Measurements from ENCODE around the gene PHLDB3.
"Not testable (repeated sequence)": the region's sequence is repeated elsewhere in the genome, so short reads cannot be mapped to it uniquely, and the experiment has no call there.

Gene PHLDB3

GRCh38 chr19:43444091-43444490 is 60.5 kb downstream of the PHLDB3 start:
- H3K9ac ChIP-seq (ENCODE audit: low read length); H3K4ac ChIP-seq (ENCODE audit: low read depth, low read length); H4K8ac ChIP-seq (ENCODE audit: low read depth, low read length); H2BK120ac ChIP-seq (ENCODE audit: low read depth, low read length); DNase-seq; H3K79me2 ChIP-seq (ENCODE audit: control insufficient read depth, insufficient read depth, low read length); H3K4me2 ChIP-seq (ENCODE audit: low read length); H3K36me3 ChIP-seq (ENCODE audit: control insufficient read depth, insufficient read depth, low read length); H3K4me3 ChIP-seq (ENCODE audit: low read length); H3K27ac ChIP-seq (ENCODE audit: low read depth, low read length); H3K4me1 ChIP-seq (ENCODE audit: control insufficient read depth, low read depth, low read length); H2AK5ac ChIP-seq (ENCODE audit: low read length); H3K18ac ChIP-seq (ENCODE audit: low read length); H3K79me1 ChIP-seq (ENCODE audit: low read length); H2BK15ac ChIP-seq (replicated peaks; ENCODE audit: low read depth); H3K27me3 ChIP-seq (ENCODE audit: insufficient read depth, low read length, poor library complexity); H4K5ac ChIP-seq (ENCODE audit: low read length); H3K56ac ChIP-seq (ENCODE audit: low read length); H3K23ac ChIP-seq (ENCODE audit: low read length); H2BK5ac ChIP-seq (ENCODE audit: low read length): not testable (repeated sequence)
- no CpG with 5 or more reads among the region's 9 CpGs for WGBS (ENCODE audit: extremely low coverage, insufficient coverage, low lambda C conversion rate)

DNA sequence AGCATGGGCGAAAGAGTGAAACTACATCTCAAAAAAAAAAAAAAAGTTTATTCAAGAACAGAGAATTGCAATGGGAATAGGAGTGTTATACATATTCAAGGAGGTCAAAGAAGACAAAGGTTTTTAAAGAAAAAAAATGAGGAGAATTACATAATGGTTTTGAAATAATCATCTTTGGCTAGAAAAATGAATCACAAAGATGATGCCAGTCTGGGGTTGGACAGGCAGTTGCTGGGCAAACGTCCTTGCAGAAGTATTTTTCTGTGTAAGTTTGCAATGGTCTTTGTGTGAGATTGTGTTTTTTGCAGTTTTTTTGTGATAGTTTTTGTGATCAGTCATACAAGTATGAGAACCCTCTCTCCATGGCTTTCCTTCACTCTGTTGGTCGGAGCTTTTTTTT is 62.8 kb downstream of the PHLDB3 start:
- Histone ChIP-seq H3K27me3 (ENCODE audit: insufficient read depth, low read length, poor library complexity) (no peaks in the 10 kb centered on the region), H3K56ac (ENCODE audit: low read length) (no peak overlapping the region), H3K27ac (ENCODE audit: low read depth, low read length) (no peak overlapping the region), H3K79me1 (ENCODE audit: low read length) (no peaks in the 10 kb centered on the region), H3K18ac (ENCODE audit: low read length) (no peak overlapping the region), H2BK15ac (replicated peaks; ENCODE audit: low read depth) (no peak overlapping the region), H2AK5ac (ENCODE audit: low read length) (no peak overlapping the region), H4K5ac (ENCODE audit: low read length) (no peak overlapping the region), H3K23ac (ENCODE audit: low read length) (no peak overlapping the region), H3K4ac (ENCODE audit: low read depth, low read length) (no peak overlapping the region), H3K4me2 (ENCODE audit: low read length) (no peak overlapping the region), H3K36me3 (ENCODE audit: control insufficient read depth, insufficient read depth, low read length) (no peaks in the 10 kb centered on the region), H2BK5ac (ENCODE audit: low read length) (no peak overlapping the region), H3K9ac (ENCODE audit: low read length) (no peak overlapping the region), H3K4me3 (ENCODE audit: low read length) (no peak overlapping the region), H3K4me1 (ENCODE audit: control insufficient read depth, low read depth, low read length) (no peaks in the 10 kb centered on the region), H3K79me2 (ENCODE audit: control insufficient read depth, insufficient read depth, low read length) (no peaks in the 10 kb centered on the region), H2BK120ac (ENCODE audit: low read depth, low read length) (no peak overlapping the region), H4K8ac (ENCODE audit: low read depth, low read length) (no peak overlapping the region)
- no peak for DNase-seq
- WGBS (ENCODE audit: extremely low coverage, insufficient coverage, low lambda C conversion rate): no CpG with 5 or more reads among the region's 3 CpGs

DNA sequence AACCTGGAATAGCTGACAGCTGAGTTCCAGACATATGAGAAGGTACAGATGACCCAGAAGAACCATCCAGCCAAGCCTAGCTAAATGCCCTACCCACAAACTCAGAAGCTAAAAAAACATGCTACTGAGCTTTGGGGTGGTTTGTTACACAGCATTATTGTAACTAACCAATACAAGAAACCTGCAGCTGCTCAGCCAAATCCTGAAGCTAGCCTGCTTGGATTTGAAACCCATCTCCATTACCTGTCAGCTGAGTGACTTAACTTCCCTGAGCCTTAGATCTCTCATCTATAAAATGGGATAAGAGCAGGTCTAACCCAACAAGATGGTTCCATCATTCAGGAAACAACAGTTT is 64.9 kb downstream of the PHLDB3 start:
- H3K23ac ChIP-seq (ENCODE audit: low read length): no peak overlapping the region
- H3K9ac ChIP-seq (ENCODE audit: low read length): no peak overlapping the region
- no peaks in the 10 kb centered on the region for H3K27me3 ChIP-seq (ENCODE audit: insufficient read depth, low read length, poor library complexity)
- no peak overlapping the region for H3K4ac ChIP-seq (ENCODE audit: low read depth, low read length)
- no peak overlapping the region for H2BK15ac ChIP-seq (replicated peaks; ENCODE audit: low read depth)
- H3K27ac ChIP-seq (ENCODE audit: low read depth, low read length): no peak overlapping the region
- H2AK5ac ChIP-seq (ENCODE audit: low read length): no peak overlapping the region
- no peak overlapping the region for H3K4me2 ChIP-seq (ENCODE audit: low read length)
- no peaks in the 10 kb centered on the region for H3K36me3 ChIP-seq (ENCODE audit: control insufficient read depth, insufficient read depth, low read length)
- no peak overlapping the region for H3K18ac ChIP-seq (ENCODE audit: low read length)
- no peak overlapping the region for H3K4me3 ChIP-seq (ENCODE audit: low read length)
- H3K56ac ChIP-seq (ENCODE audit: low read length): no peak overlapping the region
- H2BK5ac ChIP-seq (ENCODE audit: low read length): no peak overlapping the region
- H2BK120ac ChIP-seq (ENCODE audit: low read depth, low read length): no peak overlapping the region
- no peaks in the 10 kb centered on the region for H3K4me1 ChIP-seq (ENCODE audit: control insufficient read depth, low read depth, low read length)
- no peak overlapping the region for H4K8ac ChIP-seq (ENCODE audit: low read depth, low read length)
- DNase-seq: no peak
- no peaks in the 10 kb centered on the region for H3K79me2 ChIP-seq (ENCODE audit: control insufficient read depth, insufficient read depth, low read length)
- H3K79me1 ChIP-seq (ENCODE audit: low read length): no peaks in the 10 kb centered on the region
- no peak overlapping the region for H4K5ac ChIP-seq (ENCODE audit: low read length)

GRCh38 chr19:43439032-43439708 is 65.4 kb downstream of the PHLDB3 start:
- no peak overlapping the region for H3K4me3 ChIP-seq (ENCODE audit: low read length)
- H3K9ac ChIP-seq (ENCODE audit: low read length): no peak overlapping the region
- H3K4me2 ChIP-seq (ENCODE audit: low read length): no peak overlapping the region
- no peak overlapping the region for H4K5ac ChIP-seq (ENCODE audit: low read length)
- no peak overlapping the region for H2BK5ac ChIP-seq (ENCODE audit: low read length)
- no peak overlapping the region for H3K56ac ChIP-seq (ENCODE audit: low read length)
- DNase-seq: no peak
- no peak overlapping the region for H4K8ac ChIP-seq (ENCODE audit: low read depth, low read length)
- H3K4ac ChIP-seq (ENCODE audit: low read depth, low read length): no peak overlapping the region
- H3K23ac ChIP-seq (ENCODE audit: low read length): no peak overlapping the region
- no peaks in the 10 kb centered on the region for H3K79me2 ChIP-seq (ENCODE audit: control insufficient read depth, insufficient read depth, low read length)
- H2AK5ac ChIP-seq (ENCODE audit: low read length): no peak overlapping the region
- H2BK120ac ChIP-seq (ENCODE audit: low read depth, low read length): no peak overlapping the region
- H2BK15ac ChIP-seq (replicated peaks; ENCODE audit: low read depth): no peak overlapping the region
- no peaks in the 10 kb centered on the region for H3K36me3 ChIP-seq (ENCODE audit: control insufficient read depth, insufficient read depth, low read length)
- no peaks in the 10 kb centered on the region for H3K79me1 ChIP-seq (ENCODE audit: low read length)
- H3K18ac ChIP-seq (ENCODE audit: low read length): no peak overlapping the region
- H3K27ac ChIP-seq (ENCODE audit: low read depth, low read length): no peak overlapping the region
- no peaks in the 10 kb centered on the region for H3K4me1 ChIP-seq (ENCODE audit: control insufficient read depth, low read depth, low read length)
- no peaks in the 10 kb centered on the region for H3K27me3 ChIP-seq (ENCODE audit: insufficient read depth, low read length, poor library complexity)
- no CpG with 5 or more reads among the region's 14 CpGs for WGBS (ENCODE audit: extremely low coverage, insufficient coverage, low lambda C conversion rate)

- Histone ChIP-seq H2BK120ac (ENCODE audit: low read depth, low read length) (no peak overlapping the region), H3K27ac (ENCODE audit: low read depth, low read length) (no peak overlapping the region), H4K5ac (ENCODE audit: low read length) (no peak overlapping the region), H3K27me3 (ENCODE audit: insufficient read depth, low read length, poor library complexity) (no peaks in the 10 kb centered on the region), H3K79me2 (ENCODE audit: control insufficient read depth, insufficient read depth, low read length) (no peaks in the 10 kb centered on the region), H3K9ac (ENCODE audit: low read length) (no peak overlapping the region), H3K4me2 (ENCODE audit: low read length) (no peak overlapping the region), H3K56ac (ENCODE audit: low read length) (no peak overlapping the region), H2BK15ac (replicated peaks; ENCODE audit: low read depth) (no peak overlapping the region), H3K36me3 (ENCODE audit: control insufficient read depth, insufficient read depth, low read length) (no peaks in the 10 kb centered on the region), H3K4ac (ENCODE audit: low read depth, low read length) (no peak overlapping the region), H3K18ac (ENCODE audit: low read length) (no peak overlapping the region), H3K79me1 (ENCODE audit: low read length) (no peaks in the 10 kb centered on the region), H3K4me3 (ENCODE audit: low read length) (no peak overlapping the region), H3K4me1 (ENCODE audit: control insufficient read depth, low read depth, low read length) (no peaks in the 10 kb centered on the region), H2BK5ac (ENCODE audit: low read length) (no peak overlapping the region), H3K23ac (ENCODE audit: low read length) (no peak overlapping the region), H2AK5ac (ENCODE audit: low read length) (no peak overlapping the region), H4K8ac (ENCODE audit: low read depth, low read length) (no peak overlapping the region)
- WGBS (ENCODE audit: extremely low coverage, insufficient coverage, low lambda C conversion rate): no CpG with 5 or more reads among the region's 9 CpGs
- no peak for DNase-seq
Observed at GRCh38 chr19:43438291-43439031, 66.1 kb downstream of the PHLDB3 start.

DNA sequence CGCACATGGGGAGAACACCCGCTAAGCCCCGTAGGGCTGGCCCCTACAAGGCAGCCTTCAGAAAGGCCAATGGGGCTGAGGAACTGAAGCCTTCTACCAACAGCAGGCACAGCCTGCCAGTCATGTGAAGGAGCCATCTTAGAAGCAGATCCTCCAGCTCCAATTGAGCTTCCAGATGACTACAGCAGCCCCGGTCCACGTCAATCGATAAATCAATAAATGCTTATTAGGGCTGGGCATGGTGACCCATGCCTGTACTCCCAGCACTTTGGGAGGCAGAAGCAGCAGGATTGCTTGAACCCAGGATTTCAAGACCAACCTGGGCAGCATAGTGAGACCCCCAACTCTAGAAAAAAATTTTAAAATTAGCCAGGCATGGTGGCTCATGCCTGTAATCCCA is 66.8 kb downstream of the PHLDB3 start:
- Histone ChIP-seq H4K8ac (ENCODE audit: low read depth, low read length) (no peak overlapping the region), H4K5ac (ENCODE audit: low read length) (no peak overlapping the region), H3K36me3 (ENCODE audit: control insufficient read depth, insufficient read depth, low read length) (no peaks in the 10 kb centered on the region), H2BK120ac (ENCODE audit: low read depth, low read length) (no peak overlapping the region), H3K4me2 (ENCODE audit: low read length) (no peak overlapping the region), H3K79me2 (ENCODE audit: control insufficient read depth, insufficient read depth, low read length) (no peaks in the 10 kb centered on the region), H3K56ac (ENCODE audit: low read length) (no peak overlapping the region), H3K27me3 (ENCODE audit: insufficient read depth, low read length, poor library complexity) (no peaks in the 10 kb centered on the region), H3K4me1 (ENCODE audit: control insufficient read depth, low read depth, low read length) (no peaks in the 10 kb centered on the region), H2BK5ac (ENCODE audit: low read length) (no peak overlapping the region), H3K18ac (ENCODE audit: low read length) (no peak overlapping the region), H3K27ac (ENCODE audit: low read depth, low read length) (no peak overlapping the region), H3K4ac (ENCODE audit: low read depth, low read length) (no peak overlapping the region), H3K79me1 (ENCODE audit: low read length) (no peaks in the 10 kb centered on the region), H3K23ac (ENCODE audit: low read length) (no peak overlapping the region), H3K4me3 (ENCODE audit: low read length) (no peak overlapping the region), H2BK15ac (replicated peaks; ENCODE audit: low read depth) (no peak overlapping the region), H3K9ac (ENCODE audit: low read length) (no peak overlapping the region), H2AK5ac (ENCODE audit: low read length) (no peak overlapping the region)
- WGBS (ENCODE audit: extremely low coverage, insufficient coverage, low lambda C conversion rate): no CpG with 5 or more reads among the region's 6 CpGs
- DNase-seq: no peak

Measured in mesendoderm (in vitro differentiated cells).